ENCODE measurements around the gene EYA2. TPM values are rescaled to one million over a fixed set of nuclear protein-coding genes. Genes with fewer than 3 reads are reported as not detected.

The EYA2 gene
- total RNA-seq, 3 donors from 2014 or later: 5.4 to 19.2 (median 12.5) TPM

GRCh38 chr20:47217482-47218446 lies 323.1 kb downstream of the EYA2 start:
- intact Hi-C loops (cut with DNase I; ENCODE audit: low total_unique reads): no loop called here
- H3K27ac ChIP-seq: no peak overlapping the region
- no peaks in the 10 kb centered on the region for H3K36me3 ChIP-seq
- H3K4me3 ChIP-seq: no peak overlapping the region
- TF ChIP-seq POLR2A (IDR thresholded peaks at IDR 0.05) (no peak), POLR2AphosphoS5 (IDR thresholded peaks at IDR 0.05) (no peak), CTCF (IDR thresholded peaks at IDR 0.05) (no peak)
- H3K27me3 ChIP-seq: no peaks in the 10 kb centered on the region
- H3K4me1 ChIP-seq: no peaks in the 10 kb centered on the region
- DNase-seq (ENCODE audit: low spot score in 2 of 2): no peak
- H3K9me3 ChIP-seq: no peaks in the 10 kb centered on the region

- intact Hi-C loops (cut with DNase I; ENCODE audit: low total_unique reads): no loop called here
- Histone ChIP-seq H3K9me3 (no peaks in the 10 kb centered on the region), H3K4me3 (no peak overlapping the region), H3K36me3 (no peaks in the 10 kb centered on the region), H3K27ac (no peak overlapping the region), H3K27me3 (no peaks in the 10 kb centered on the region), H3K4me1 (no peaks in the 10 kb centered on the region)
- TF ChIP-seq POLR2AphosphoS5 (IDR thresholded peaks at IDR 0.05) (no peak), CTCF (IDR thresholded peaks at IDR 0.05) (peak; percentile 24 to 46 (median 29))
- no peak for DNase-seq (ENCODE audit: low spot score in 2 of 2)
Measured at GRCh38 chr20:47220161-47220582, 325.5 kb downstream of the EYA2 start.

GRCh38 chr20:47221036-47221625 lies 326.5 kb downstream of the EYA2 start:
- TF ChIP-seq POLR2A (IDR thresholded peaks at IDR 0.05): no peak
- TF ChIP-seq CTCF (IDR thresholded peaks at IDR 0.05): no peak
- TF ChIP-seq POLR2AphosphoS5 (IDR thresholded peaks at IDR 0.05): no peak
- no peak for DNase-seq (ENCODE audit: low spot score in 2 of 2)
- no peak overlapping the region for H3K4me3 ChIP-seq
- no peaks in the 10 kb centered on the region for H3K36me3 ChIP-seq
- no peak overlapping the region for H3K27ac ChIP-seq
- H3K9me3 ChIP-seq: no peaks in the 10 kb centered on the region
- intact Hi-C loops (cut with DNase I; ENCODE audit: low total_unique reads): no loop called here
- no peaks in the 10 kb centered on the region for H3K4me1 ChIP-seq
- H3K27me3 ChIP-seq: no peaks in the 10 kb centered on the region

GRCh38 chr20:47222468-47223119 lies 328.0 kb downstream of the EYA2 start:
- Histone ChIP-seq H3K27ac (no peak overlapping the region), H3K27me3 (no peaks in the 10 kb centered on the region), H3K4me1 (no peaks in the 10 kb centered on the region), H3K9me3 (no peaks in the 10 kb centered on the region), H3K4me3 (no peak overlapping the region), H3K36me3 (no peaks in the 10 kb centered on the region)
- TF ChIP-seq POLR2A (IDR thresholded peaks at IDR 0.05): no peak
- DNase-seq (ENCODE audit: low spot score in 2 of 2): no peak
- intact Hi-C loops (cut with DNase I; ENCODE audit: low total_unique reads): no loop called here

- TF ChIP-seq CTCF (IDR thresholded peaks at IDR 0.05) (no peak), POLR2A (IDR thresholded peaks at IDR 0.05) (no peak), POLR2AphosphoS5 (IDR thresholded peaks at IDR 0.05) (no peak)
- H3K36me3 ChIP-seq: no peaks in the 10 kb centered on the region
- H3K9me3 ChIP-seq: no peaks in the 10 kb centered on the region
- DNase-seq (ENCODE audit: low spot score in 2 of 2): no peak
- intact Hi-C loops (cut with DNase I; ENCODE audit: low total_unique reads): no loop called here
- H3K27ac ChIP-seq: no peak overlapping the region
- no peaks in the 10 kb centered on the region for H3K4me1 ChIP-seq
- no peak overlapping the region for H3K4me3 ChIP-seq
- no peaks in the 10 kb centered on the region for H3K27me3 ChIP-seq
Measured at GRCh38 chr20:47223896-47224295, 329.3 kb downstream of the EYA2 start.

All from breast epithelium (tissue), 4 donors.